Ramos (cell line): ENCODE results near the gene HJURP.

ENCODE experiments used
- in situ Hi-C: fragments of 300-500 bp; cut with MboI; formaldehyde crosslinking; loops from one replicate; pipeline ENCODE4 v1.14.3; 2022; ENCODE audit warnings: low sequenced_read_pairs; ENCODE audit not compliant: unreplicated experiment

HJURP gene

GRCh38 chr2:233816771-233817170 lies 37.6 kb downstream of the HJURP start:
- in situ Hi-C loops, result no loop called here

GRCh38 chr2:233816334-233816733 lies 38.0 kb downstream of the HJURP start:
- in situ Hi-C loops, result no loop called here

- in situ Hi-C loops, result no loop called here
Observed at GRCh38 chr2:233815861-233816260, 38.5 kb downstream of the HJURP start.

GRCh38 chr2:233814056-233814835 lies 40.1 kb downstream of the HJURP start:
- in situ Hi-C loops, result no loop called here

GRCh38 chr2:233813236-233814055 lies 40.9 kb downstream of the HJURP start:
- in situ Hi-C loops, result no loop called here

GRCh38 chr2:233811732-233812131 lies 42.6 kb downstream of the HJURP start:
- in situ Hi-C loops, result no loop called here

GRCh38 chr2:233811087-233811486 lies 43.2 kb downstream of the HJURP start:
- in situ Hi-C loops, result no loop called here

GRCh38 chr2:233810385-233810784 lies 44.0 kb downstream of the HJURP start:
- in situ Hi-C loops, result no loop called here

- in situ Hi-C loops, result no loop called here
Observed at GRCh38 chr2:233807966-233808935, 46.1 kb downstream of the HJURP start.

GRCh38 chr2:233807215-233807865 lies 47.0 kb downstream of the HJURP start:
- in situ Hi-C loops, result no loop called here

- in situ Hi-C loops, result no loop called here
Observed at GRCh38 chr2:233803994-233804393, 50.3 kb downstream of the HJURP start.

GRCh38 chr2:233803292-233803911 lies 50.9 kb downstream of the HJURP start:
- in situ Hi-C loops, result no loop called here

- in situ Hi-C loops, result no loop called here
Observed at GRCh38 chr2:233802132-233802815, 52.1 kb downstream of the HJURP start.

GRCh38 chr2:233801357-233802131 lies 52.8 kb downstream of the HJURP start:
- in situ Hi-C loops, result no loop called here

GRCh38 chr2:233800208-233800607 lies 54.1 kb downstream of the HJURP start:
- in situ Hi-C loops, result no loop called here

GRCh38 chr2:233799716-233800115 lies 54.6 kb downstream of the HJURP start:
- in situ Hi-C loops, result no loop called here

- in situ Hi-C loops, result no loop called here
Observed at GRCh38 chr2:233799087-233799665, 55.2 kb downstream of the HJURP start.
